IPS-NIHi7 (cell line): ENCODE measurements around the gene SSBP3.

ENCODE experiments used
- DNase-seq: peaks from one replicate; pipeline ENCODE4 v3.0.0; 2012; ENCODE audit warnings: mixed read lengths; ENCODE audit errors: extremely low spot score

The SSBP3 gene

DNA sequence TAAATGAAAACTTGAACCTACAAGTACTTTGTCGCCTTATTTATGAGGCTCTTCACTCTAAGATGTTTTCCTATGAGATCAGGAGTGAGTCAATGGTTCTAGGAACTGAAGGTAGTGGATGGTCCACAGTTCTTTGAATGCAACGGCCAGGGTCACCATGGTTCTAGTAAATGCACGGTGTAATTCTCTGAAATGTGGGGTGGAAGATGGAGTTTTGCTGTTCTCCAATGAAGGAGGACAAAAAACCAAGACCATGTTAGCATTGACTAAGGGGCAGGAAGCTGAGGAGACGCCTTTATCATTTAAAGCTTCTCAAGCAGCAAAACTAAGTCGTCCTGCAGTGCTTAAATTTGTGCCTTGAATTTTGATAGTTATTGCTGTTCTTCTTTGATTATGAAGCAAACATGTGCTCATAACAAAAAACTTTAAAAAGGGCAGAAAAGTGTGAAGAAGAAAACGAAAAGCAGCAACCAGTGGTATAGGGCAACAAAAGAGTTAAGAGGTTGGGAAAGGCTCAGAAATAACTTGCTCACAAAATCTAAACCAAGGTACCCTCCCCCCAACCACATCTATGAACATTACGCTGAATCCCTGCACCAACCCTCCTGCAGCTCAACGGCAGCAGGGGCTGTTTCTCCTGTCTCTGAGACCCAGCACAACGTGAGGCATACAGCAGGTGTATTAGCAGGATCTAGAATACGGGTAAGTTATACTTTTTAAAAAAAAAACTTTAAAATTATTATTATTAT, 121.2 kb downstream of the SSBP3 start:
- DNase-seq: no peak

DNA sequence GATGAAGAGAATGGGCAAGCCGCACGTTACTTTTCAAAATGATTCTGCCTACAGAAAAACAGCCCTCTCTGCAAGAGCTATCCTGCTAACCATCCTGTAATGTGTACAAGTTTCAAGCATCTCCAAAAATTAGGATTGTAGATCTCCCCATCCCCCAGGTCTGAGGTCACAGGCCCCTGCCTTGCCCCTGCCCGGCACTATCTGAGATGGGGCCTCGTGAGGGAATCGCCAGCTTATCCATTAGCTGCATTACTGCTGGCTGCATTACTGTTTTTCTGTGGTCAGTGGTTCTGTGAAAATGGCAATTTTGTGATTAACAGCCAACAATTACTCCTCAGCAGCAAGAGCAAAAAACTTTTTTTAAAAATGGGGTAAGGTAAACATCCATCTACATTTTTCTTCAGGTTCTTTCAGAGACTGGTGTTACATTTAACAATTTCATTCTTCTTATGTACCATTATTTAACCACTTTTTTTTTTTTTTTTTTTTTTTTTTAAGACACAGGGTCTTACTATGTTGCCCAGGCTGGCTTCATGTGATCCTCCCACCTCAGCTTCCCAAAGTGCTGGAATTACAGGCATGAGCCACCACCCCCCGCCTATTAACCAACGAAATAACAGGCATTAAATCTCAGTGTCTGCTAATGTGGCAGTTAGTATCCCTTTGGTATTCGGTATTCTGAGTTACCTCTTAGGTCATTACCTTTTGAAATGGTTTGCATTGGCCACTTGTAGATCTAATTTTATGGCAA, 122.4 kb downstream of the SSBP3 start:
- DNase-seq: no peak

DNA sequence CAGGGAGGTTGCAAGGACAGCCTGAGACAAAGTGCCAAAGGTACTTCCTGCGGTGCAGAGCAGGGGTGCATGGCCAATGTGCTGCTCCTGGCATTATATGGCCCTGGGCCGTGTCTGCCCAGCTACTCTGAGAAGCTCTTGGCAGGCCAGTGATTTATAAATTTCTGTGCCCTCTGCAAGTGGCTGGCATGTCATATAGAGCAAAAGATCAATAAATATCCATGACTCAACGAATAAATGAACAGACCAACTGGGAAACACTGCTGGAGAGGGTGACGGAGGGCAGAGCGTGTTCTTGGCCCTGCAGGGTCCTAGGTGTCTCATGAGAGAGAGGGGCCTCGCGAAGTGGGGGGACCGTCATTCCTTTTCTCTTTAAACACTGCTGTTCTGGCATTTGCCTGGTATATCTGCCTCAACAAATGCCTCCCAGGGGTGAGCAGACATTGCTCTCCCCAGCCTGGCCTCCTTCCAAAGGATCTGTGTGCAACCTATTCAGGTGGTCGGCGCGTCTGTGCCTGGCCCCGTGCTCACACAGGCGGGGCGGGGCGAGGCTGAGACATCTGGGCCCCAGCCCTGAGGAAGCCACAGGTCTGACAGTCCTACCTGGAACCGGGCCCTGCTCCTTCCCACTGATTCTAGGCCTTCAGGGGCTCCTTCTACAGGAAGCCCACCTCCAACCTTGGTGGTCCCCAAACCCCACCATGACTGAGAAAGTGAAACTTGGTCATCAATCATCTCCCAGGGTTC, 123.9 kb downstream of the SSBP3 start:
- DNase-seq: no peak

DNA sequence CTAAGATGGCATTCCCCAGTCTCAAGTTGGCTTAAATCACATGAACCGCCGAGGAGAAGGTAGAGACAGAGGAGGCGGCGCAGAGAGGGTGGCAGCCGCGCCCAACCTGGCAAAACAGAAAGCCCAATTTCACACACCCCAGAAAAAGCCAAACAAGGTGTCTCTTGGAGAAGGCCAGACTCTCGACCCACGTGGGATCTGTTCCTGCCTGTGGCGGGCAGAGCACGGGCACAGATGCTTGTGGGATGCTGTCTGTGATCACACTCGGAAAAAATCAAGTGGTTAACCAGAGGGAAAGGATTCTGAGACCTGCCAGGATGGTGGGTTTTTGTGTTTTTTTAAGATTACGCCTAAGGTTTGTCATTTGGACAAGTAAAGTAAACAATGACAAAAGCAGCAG, 125.5 kb downstream of the SSBP3 start:
- no peak for DNase-seq

DNA sequence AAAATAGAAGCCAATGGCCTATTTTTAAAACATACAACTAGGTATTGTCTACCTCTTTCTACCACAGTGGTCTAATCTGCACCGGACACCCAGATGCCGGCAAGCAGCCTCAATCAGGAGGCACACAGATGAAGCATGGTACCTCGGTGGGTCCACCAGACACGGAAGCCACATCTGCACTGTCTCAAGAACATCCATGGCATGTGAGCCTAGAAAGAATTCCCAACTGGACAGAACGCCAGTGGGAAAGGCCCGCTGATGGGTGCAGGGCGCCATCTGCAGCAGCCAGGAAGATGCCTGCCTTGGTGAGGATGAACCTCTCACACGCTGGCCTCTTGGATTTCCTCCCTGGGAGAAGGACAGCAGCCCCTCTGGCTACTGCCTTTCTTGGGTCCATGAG, 126.7 kb downstream of the SSBP3 start:
- no peak for DNase-seq

DNA sequence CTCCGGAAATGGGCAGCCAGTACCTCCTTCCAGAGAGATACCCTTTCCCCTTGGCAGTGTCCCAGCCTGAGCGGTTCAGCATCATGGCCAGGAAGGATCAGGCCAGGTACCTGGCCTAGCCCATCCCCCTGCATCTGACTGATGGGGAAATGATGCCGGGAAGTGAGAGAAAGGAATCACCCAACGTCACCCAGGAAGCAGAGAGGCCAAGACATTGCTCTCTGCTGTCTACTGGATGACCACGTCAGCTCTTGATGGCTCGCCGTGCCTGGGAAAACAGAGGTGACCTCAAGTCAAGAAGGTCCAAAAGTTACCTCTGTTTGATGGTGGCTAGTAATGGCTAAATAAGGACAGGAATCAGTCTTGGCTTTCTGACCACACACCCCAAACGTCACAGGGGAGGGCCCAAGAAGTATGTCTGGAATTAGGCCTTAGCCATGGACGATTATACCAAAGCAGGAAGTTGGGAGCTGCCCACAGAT, 127.2 kb downstream of the SSBP3 start:
- no peak for DNase-seq

DNA sequence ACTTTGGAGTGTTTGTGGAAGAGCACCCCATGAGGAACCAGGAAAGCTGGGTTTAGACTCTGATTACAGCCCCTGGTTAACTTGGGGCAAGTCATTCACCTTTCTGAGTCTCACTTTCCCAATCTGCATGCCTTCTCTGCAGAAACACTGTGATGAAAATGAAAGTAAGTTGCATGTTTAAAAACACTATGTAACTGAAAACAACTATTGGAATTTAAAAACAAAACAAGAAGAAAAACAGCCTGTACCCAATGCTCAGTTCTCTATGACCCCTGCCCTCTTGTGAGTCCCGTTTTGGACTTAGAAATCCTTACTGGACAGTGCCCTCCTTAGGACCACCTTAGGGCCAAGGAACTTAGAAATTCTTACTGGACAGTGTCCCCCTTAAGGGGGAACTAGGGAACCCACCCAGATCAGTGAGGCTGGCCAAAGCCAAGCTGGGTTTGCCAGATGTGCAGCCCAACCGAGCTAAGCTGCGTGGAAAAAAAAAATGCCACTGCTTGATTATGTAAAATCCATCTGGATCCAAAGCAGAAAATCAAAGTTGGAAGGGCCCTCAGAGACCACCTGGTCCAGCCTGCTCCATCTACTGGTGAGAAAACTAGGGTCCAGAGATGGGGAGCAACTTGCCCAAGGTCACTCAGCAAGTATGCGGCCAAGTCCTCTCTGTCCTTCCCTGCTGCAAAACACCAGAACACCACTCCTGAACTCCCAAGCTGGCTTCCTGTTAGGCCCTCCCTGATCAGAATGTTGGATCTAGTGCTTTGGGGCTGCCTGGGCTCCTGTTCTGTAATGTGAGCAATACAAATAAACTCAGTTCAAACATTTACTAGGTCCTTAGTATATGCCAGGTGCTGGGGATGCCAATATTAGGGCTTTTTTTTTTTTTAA, 128.5 kb downstream of the SSBP3 start:
- DNase-seq: no peak

DNA sequence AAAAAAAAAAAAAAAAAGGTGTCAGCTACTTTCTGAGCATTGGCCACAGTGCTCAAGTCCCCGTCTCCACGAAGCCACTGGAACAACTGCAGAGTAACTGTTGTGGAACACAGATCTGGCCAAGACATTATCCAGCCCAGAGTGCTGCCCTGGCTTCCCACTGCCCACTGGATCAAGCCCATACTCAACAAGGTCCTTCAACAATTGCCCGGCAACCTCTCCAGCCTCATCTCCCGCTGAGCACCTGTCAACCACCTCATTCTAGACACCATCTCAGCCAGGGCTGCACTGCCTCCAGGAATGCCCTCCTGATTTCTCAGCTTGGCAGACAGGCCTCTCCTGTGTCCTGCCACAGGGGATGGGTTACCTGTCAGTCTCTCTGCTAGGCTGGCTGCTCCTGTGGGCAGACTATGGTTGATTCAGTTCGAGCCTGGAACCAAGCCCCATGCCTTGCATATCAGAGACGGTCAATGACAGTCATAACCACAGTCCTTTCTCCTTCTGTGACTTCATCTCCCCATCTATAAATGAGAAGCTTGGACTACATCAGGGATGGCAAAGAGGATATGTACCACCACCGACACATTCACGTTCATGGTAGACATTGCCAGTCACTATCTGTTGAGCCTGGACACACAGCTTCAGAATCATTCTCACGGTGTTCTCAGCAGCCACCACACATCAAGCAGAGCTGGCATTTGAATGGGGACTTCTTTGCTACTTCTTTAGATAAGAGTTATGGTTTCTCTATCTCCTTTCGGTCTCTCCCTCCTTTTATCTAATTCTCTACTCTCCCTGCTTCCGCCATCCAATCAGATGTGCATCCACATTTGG, 129.4 kb downstream of the SSBP3 start:
- DNase-seq: no peak

DNA sequence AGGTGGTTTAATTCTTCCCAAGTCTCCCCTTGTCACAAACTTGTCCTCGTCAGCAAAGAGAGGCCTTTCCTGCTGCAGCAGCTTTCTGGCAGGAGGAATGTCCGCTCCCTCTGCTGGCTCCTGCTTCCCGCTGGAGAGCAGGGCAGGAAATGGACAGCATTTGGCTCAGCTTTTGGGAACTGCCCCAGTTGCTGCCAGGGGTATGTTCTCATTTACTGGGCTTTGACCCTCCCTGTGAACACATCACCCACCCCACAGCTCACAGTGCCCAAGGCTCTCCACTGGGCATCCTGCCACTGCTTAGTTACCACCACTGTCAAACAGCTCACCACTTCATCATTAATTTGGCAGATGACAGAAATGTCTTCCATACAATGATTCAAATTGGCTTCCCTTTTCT, 130.8 kb downstream of the SSBP3 start:
- no peak for DNase-seq

DNA sequence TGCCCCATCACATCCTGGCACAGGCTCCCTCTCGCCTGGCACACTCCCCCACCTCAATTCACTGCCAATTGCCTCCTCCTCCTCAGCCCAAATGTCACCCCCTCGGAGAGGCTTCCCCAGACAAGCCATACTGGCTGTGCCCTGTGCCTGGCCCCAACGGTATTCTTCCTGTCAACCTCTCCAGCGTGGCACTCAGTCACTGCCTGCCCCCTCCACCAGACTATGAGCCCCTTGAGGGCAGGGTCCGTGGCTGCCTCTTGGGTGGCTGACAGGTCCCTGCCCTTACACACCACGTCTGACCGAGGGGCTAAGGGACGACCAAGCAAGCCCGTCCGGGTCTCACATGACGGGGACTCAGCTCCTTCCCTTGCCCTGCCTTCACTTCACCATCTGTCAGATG, 131.3 kb downstream of the SSBP3 start:
- no peak for DNase-seq

DNA sequence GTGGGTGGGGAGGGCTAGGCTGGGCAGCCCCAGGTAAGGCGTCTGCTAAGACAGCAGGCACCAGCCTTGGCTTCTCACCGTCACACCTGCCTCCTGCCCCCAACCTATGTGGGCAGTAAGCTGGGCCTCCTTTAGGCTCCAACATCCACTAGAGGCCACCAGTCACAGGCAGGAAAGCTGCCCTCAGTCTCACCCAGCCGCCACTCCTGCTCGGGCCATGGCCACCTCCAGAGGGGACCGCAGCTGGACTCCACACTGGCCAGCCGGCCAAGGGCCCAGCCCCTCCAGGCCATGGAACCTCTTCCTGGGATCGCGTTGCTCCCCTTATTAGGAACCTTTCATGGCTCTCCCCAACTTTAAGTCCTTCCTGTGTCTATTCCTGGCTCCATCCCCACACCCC, 131.7 kb downstream of the SSBP3 start:
- no peak for DNase-seq

DNA sequence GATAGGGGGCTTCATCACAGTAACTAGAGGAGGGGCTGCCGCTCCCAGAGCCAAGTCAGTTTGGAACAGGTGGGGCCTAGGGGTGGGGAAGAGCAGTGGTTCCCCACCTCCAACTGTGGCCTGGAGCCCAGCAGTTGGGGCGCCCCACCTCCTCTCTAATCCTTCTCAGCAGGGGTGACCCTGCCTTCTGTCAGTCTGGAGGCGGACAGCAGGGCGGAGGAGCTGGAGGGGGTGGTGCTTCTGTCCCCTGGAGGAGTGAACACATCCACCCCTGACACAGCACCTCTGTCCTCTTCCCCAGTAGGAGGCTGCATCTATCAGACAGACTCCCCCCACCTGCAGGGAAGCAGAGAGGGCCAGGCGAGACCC, 132.4 kb downstream of the SSBP3 start:
- peak; percentile 81 for DNase-seq

DNA sequence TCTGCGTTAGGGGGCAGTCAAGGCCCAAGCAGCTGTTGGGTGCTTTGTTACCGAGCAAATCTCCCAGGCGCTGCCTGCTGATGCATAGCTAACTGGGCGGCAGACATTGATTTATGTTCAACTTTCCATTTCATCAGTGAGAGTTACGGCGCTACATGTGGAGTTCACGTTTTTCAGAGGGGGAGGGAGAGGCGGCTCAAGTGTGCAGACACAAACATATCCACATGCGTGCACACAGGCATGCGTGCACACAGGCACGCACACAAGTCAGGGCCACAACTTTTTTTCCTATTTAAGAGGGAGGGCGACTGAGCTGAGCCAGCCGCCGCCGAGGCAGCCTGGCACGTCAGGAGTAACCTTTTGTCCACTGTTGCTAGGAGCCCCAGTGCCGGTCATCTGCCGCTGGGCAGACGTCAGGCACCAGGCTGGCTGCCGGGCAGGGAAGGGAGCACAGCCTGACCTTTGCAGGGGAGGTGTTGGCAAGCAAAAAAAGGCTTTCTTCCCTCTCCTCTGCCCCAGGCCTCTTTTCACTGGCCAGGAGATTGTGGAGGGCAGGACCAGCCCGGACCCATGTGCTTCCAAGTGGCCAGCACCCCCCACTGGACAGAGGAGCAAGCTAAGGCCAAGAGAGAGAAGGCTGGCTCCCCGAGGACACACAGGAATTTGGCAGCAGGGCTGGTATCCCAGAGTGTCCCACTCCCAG, 133.0 kb downstream of the SSBP3 start:
- peak; percentile 51 for DNase-seq

DNA sequence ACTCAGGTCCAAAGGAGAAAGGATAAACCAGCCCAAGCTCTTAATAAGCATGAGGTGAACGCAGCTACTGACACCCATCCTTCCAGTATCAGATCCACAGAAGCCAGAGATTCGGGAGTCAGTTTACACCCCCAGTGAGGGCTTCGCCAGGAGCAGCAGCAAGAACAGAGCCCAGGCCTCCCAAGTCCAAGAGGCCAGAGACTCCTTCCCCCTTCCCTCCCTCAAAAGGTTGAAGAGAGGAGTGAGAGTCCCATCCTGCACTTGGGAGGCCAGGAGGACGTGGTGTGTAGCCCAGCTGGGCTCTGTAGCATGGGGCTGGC, 133.5 kb downstream of the SSBP3 start:
- DNase-seq: peak; percentile 79

DNA sequence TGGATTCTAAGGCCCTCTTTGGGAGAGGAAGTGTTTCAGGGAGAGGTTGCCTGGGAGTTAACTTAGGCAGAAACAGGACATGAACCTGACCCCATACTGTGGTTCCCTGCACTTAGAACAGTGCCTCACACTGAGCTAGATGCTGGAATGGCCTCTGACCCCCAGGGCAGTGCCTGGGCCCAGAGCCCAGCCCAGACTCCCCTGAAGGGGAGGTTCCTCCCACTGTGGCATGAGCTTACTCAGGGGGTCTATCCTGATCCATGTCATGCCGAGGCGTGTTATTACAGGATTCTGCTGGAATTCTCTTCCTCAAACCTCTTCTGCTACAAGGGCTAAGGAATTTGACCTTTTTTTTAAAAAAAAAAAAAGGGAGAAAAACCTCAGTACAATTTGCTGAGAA, 134.1 kb downstream of the SSBP3 start:
- no peak for DNase-seq

DNA sequence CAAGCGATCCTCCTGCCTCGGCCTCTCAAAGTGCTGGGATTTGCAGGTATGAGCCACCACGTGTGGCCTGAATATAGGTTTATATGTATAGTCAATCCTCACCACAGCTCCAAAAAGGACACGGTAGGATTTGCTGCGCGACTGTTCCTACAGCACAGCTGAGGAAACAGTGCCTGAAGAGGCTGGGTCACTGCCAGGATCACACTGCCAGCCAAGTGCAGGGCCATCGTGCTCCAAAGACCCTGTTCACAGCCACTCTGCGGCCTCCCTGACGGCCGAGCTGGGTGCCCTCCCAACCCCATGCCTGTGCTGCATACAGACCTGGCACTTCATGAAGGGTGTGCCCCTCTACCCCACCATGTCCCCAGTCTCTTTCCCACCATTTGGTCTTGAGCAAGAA, 134.9 kb downstream of the SSBP3 start:
- DNase-seq: no peak

DNA sequence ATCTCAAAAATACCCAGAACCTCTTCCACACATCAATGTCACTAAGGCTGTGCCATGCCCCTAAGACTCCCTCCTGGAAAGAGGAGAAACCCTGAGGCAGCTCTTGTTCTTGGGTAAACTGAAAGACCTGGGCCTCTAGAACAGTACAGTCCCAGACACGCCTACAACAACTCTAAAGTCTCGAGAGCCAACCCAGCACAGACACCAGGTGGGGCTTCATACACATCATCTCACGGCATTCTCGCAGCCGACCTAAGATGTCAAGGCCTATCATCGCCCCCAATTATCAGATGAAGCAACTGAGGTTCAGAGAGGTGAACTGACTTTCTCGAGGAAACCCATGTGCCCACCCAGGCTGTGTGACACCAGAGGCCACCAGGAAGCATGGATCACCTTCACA, 135.7 kb downstream of the SSBP3 start:
- DNase-seq: no peak

DNA sequence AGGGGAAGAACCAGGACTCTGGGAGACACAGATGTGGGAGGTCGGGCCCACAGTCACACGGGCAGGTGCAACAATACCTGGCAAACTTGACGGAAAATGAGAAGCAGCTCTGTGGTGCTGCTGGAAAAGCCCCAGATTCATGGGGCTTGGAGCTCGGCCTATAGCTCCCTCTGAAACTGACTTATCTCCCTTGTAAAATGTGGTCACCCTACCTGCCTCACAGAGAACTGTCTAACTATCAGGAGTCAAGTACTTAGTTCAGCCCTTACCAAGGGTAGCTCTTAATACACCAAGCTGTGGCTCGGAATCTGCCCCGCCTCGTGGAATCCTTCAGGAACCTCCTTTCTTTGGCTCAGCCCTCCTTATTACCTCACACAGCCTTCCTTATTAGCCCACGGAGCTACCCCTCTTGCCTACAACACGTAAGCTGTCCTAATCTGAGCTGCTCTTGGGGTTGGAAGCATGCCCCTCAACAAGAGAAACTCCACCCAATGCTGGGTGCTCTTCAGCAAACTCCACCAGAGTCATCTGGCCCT, 137.4 kb downstream of the SSBP3 start:
- no peak for DNase-seq

DNA sequence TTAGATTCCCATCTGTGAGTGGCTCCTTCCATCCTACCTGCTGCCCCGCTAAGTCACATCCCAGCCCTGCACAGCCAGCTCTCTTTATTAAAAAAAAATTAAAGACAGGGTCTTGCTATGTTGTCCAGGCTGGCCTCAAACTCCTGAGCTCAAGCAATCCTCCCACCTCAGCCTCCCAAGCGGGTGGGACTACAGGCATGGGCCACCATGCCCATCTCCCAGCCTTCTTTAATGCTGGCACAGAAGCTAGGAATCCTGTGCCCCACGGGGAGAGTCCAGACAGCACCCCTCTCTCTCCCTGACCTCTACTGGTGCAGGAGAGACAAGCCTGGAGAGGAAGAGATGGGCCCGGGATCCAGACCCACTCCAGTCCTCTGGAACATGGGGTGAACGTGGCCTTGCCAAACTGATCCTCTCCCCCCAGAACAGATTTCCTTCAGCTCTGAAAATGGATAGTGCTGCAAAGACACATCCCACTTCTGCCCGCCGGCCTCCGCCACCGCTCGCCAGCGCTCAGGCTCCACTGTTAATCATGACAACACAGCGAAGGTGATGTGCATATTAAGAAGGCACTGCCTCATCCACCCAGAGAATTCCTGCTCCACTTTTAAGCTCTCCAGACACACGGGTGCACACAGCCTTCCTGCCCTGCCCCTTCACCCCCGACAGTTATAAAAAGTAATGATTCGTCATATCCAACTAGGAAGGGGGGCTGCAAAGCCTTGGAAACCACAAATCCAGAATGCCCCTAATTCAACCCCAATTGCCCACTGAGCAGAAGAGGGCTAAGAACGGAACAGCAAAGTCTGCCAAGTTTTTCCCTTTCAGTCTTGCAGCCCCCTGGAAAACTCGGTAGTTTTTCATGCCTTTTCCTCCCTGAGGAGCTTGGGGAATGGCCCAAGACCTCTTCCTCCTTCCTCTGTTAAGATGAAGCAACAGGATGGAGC, 138.1 kb downstream of the SSBP3 start:
- no peak for DNase-seq
